Kidney (tissue), 14 donors: Measurements from ENCODE around the gene KIAA1755. TPM values are rescaled to one million over a fixed set of nuclear protein-coding genes. Genes with fewer than 3 reads are reported as not detected.
A peak's percentile ranks its signal among the peaks of the same experiment; 100 is the strongest.

Source experiments
- DNase-seq, 5 donors: peaks; one replicate each; pipeline ENCODE4 v3.0.0-alpha.2; 2013 to 2020
- FAIRE-seq: peaks from 2 replicates; lab custom pipeline; 2012; peaks lifted over from hg19 to GRCh38; lab: Jason Lieb, UNC
- H3K27ac ChIP-seq, 2 donors: one replicate each; pipeline ENCODE4 v1.7.0; 2013; ENCODE audit warnings: low read depth in 2 of 2, low read length in 2 of 2, inconsistent platforms in 1 of 2
- H3K27me3 ChIP-seq: one replicate; pipeline ENCODE4 v1.7.1; 2013; ENCODE audit warnings: low read length, inconsistent platforms; ENCODE audit not compliant: control insufficient read depth, insufficient read depth
- H3K36me3 ChIP-seq, 3 donors: one replicate each; pipeline versions ENCODE4 v1.7.0 to v1.7.1; 2013; ENCODE audit warnings: low read length in 3 of 3, control low read depth in 1 of 3, inconsistent platforms in 1 of 3; ENCODE audit not compliant: insufficient read depth in 3 of 3, control insufficient read depth in 2 of 3
- H3K4me1 ChIP-seq, 3 donors: one replicate each; pipeline versions ENCODE4 v1.7.0 to v1.7.1; 2013; ENCODE audit warnings: low read length in 3 of 3, inconsistent platforms in 1 of 3, low read depth in 1 of 3; ENCODE audit not compliant: control insufficient read depth in 2 of 3, insufficient read depth in 2 of 3
- H3K4me3 ChIP-seq, 3 donors: one replicate each; pipeline versions ENCODE4 v1.7.0 to v1.8.1; 2013; ENCODE audit warnings: low read length in 3 of 3, control low read depth in 1 of 3, inconsistent platforms in 1 of 3
- H3K9ac ChIP-seq, 3 donors: one replicate each; pipeline versions ENCODE4 v1.7.0 to v1.7.1; 2013; ENCODE audit warnings: low read length in 3 of 3, control low read depth in 1 of 3, inconsistent platforms in 1 of 3
- H3K9me3 ChIP-seq, 3 donors: one replicate each; pipeline versions ENCODE4 v1.7.0 to v1.7.1; 2013; ENCODE audit warnings: low read length in 3 of 3, control low read depth in 1 of 3, inconsistent platforms in 1 of 3; ENCODE audit not compliant: control insufficient read depth in 2 of 3, insufficient read depth in 1 of 3
- CTCF ChIP-seq: IDR thresholded peaks from 3 replicates; pipeline ENCODE4 v1.5.1; 2012; ENCODE audit warnings: mild to moderate bottlenecking, moderate library complexity, borderline replicate concordance; ENCODE audit not compliant: insufficient read depth; ENCODE audit errors: extremely low read depth
- intact Hi-C: fragments of 100-400 bp; cut with DNase I; formaldehyde crosslinking; loops from one replicate; pipeline ENCODE4 v1.11.1; 2022
- polyA plus RNA-seq: library from polyadenylated mRNA; stranded (reverse); fragments of 350-450 nt; fragmentation: Illumina TruSeq; extraction: RNeasy Lipid Tissue Mini Kit (QIAGEN cat#74804); gene quantifications from one replicate; pipeline ENCODE4 v1.2.3, GENCODE V29; 2014; ENCODE audit warnings: low read depth, low replicate concordance; ENCODE audit not compliant: insufficient read depth
- total RNA-seq: library from RNA; stranded (reverse); fragmentation: NEBNext Ultra II Directional; extraction: Animal tissue kit (Norgen Biotek cat#: 25700); gene quantifications from one replicate; pipeline ENCODE4 v1.2.1, GENCODE V29; 2021
- donor health status: control.
- donor health status: control.
- donor health status: control.
- donor health status: control.
- donor health status: control.
- donor health status: DM: yes; HTN: yes; CAD: no.
- donor health status: Normal renal cell carcinoma (clear cell type).

The KIAA1755 gene
- total and polyA plus RNA-seq, 2 donors from 2014 or later = 1.5 to 5.1 TPM

GRCh38 chr20:38170219-38170825, 90.2 kb downstream of the KIAA1755 start:
- no peak for DNase-seq

DNA sequence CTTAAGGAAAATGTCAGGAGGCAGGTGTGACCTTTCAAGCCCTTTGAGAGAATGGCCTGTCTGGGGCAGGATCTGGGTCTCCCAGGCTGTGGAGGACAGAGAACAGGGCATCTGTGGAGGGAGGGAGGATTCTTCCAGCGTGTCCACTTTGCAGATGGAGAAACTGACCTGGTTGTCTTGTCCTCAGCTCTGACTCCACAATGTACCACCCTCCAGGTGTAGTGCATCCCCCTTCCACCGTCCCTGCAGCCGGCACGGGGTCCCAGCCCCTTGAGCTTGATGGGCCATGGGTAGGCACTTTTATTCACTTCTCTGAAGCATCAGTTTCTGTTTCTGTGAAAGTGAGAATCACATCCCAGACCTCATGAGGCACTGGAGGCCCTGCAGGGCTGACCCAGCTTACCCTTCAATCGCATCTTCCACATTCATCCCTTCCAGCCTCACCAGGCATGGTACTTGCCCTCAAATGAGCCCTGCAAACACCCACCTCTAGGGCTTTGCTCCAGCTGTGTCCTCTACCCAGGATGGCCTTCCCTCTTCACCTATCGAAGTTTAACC, 90.8 kb downstream of the KIAA1755 start:
- Histone ChIP-seq H3K9ac (no peak overlapping the region), H3K27ac (no peak overlapping the region), H3K36me3 (no peaks in the 10 kb centered on the region), H3K27me3 (no peaks in the 10 kb centered on the region), H3K4me1 (peaks cover 0 to 17% (median 6%) of the 10 kb centered on the region in 3 donors), H3K4me3 (no peak overlapping the region), H3K9me3 (no peaks in the 10 kb centered on the region)
- FAIRE-seq = no peak
- intact Hi-C loops = loop anchor here (10.0 kb wide), 1 partner anchor 95 kb away; no protein-coding TSS in a partner anchor
- no peak for DNase-seq
- TF ChIP-seq CTCF = no peak

More at GRCh38 chr20:38170219-38170825, 90.2 kb downstream of the KIAA1755 start:
- Histone ChIP-seq H3K4me3 (no peak overlapping the region), H3K4me1 (peaks cover 0 to 13% (median 6%) of the 10 kb centered on the region in 3 donors), H3K36me3 (no peaks in the 10 kb centered on the region), H3K9ac (no peak overlapping the region), H3K27ac (no peak overlapping the region), H3K27me3 (no peaks in the 10 kb centered on the region), H3K9me3 (no peaks in the 10 kb centered on the region)
- no peak for TF ChIP-seq CTCF
- intact Hi-C loops = no loop called here
- no peak for FAIRE-seq

DNA sequence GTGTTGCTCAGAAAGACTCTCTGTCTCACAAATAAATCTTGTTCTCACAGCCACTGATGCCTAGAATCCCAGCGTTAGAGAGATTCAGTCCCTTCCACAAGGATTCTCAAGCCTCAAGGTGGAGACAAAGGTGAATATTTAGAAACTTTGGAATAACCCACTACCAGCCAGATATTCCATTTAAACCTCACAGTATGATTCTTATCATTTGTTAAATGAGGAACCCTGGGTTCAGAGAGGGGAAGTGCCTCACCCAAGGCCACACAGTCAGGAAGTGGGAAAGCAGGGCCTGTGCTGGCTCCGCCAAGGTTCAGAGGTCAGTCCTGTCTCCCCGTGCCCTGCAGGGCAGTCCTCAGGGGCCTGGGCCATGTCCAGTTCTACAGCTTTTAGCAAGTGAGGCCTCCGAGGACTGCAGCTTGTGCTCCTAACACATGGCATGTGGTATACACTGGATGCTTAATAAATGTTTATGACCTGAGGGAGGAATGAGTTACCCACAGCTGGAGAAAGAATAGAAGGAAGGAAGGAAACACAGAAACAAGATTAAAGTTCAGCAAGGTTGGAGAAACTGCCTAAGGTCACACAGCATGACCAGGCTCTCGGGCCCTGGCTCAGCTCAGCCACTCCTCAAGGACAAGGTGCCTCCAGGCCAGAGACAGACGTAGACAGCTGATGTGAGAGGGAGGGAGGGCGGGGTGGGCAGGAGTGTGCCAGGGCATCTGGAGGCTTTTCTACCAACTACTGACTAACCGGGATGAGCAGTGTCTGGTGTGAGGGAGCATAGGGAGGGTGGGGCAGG, 91.5 kb downstream of the KIAA1755 start:
- no peaks in the 10 kb centered on the region for H3K27me3 ChIP-seq
- H3K4me3 ChIP-seq = no peak overlapping the region
- no peak for DNase-seq
- no peak for TF ChIP-seq CTCF
- no peak overlapping the region for H3K9ac ChIP-seq
- no peaks in the 10 kb centered on the region for H3K9me3 ChIP-seq
- intact Hi-C loops = loop anchor here (10.0 kb wide), 1 partner anchor 94 kb away; no protein-coding TSS in a partner anchor
- peaks cover 0 to 19% (median 6%) of the 10 kb centered on the region in 3 donors for H3K4me1 ChIP-seq
- no peak for FAIRE-seq
- no peaks in the 10 kb centered on the region for H3K36me3 ChIP-seq
- H3K27ac ChIP-seq = peak overlapping the region in 1 of 2 donors; percentile 59
